ENCODE measurements around the gene MYADML2. TPM values are rescaled to one million over a fixed set of nuclear protein-coding genes. Genes with fewer than 3 reads are reported as not detected.

Gene MYADML2
- total RNA-seq, 1 experiment from 2014 or later: 0.22 TPM

DNA sequence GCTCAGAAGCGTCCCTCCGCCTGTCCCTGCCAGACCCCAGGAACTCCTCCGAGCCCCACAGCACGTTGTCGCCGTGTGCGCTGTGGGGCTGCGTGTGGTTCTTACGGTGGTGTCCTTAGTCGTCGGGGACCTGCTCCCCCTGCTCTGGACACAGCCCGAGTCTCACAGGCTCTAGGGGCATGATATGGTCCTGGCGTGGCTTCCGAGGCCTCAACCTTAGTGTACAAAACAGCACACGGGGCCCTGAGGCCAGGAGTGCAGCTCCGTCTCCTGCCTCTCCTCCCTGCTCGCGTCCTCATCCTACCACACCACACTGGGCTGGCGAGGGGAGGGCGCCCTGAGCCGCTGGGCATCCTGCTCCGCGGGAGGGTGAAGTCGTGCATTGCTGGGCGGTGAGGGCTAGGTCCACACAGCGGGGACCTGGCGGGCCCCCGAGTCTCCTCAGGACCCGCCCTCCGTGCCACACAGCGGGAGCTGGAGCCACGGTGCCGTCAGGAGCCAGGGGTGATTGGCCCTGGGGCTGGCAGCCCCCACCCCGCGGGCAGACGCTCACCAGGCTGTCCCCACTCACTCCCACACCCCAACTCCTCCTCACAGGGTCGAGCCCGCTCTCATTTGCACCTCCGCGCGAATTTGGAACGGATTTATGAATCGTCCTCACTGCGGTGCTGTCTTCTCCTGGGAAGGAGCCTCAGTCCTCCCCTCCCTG is 18.3 kb downstream of the MYADML2 start:
- Histone ChIP-seq H3K18ac (ENCODE audit: insufficient read length, low read depth, low read length) (no peak overlapping the region), H3K23me2 (ENCODE audit: insufficient read length, low read depth, low read length, poor library complexity, severe bottlenecking) (peaks cover 9% of the 10 kb centered on the region), H3K79me1 (ENCODE audit: insufficient read depth, low read depth, low read length, poor library complexity, severe bottlenecking) (peaks cover 2% of the 10 kb centered on the region), H2BK120ac (ENCODE audit: low read depth, low read length, poor library complexity, severe bottlenecking) (no peak overlapping the region), H3K27ac (ENCODE audit: insufficient read length, low read depth, low read length) (no peak overlapping the region), H3K9me3 (ENCODE audit: control insufficient read depth, low read depth, low read length) (no peaks in the 10 kb centered on the region), H4K8ac (replicated peaks; ENCODE audit: insufficient read length, low read depth, low read length) (no peak overlapping the region), H2BK5ac (ENCODE audit: insufficient read length, low read length) (no peak overlapping the region), H3K27me3 (ENCODE audit: insufficient read depth, low read length) (no peaks in the 10 kb centered on the region; the same call in 1 of the 2 replicates), H4K5ac (ENCODE audit: insufficient read length, low read depth, low read length) (no peak overlapping the region), H2BK12ac (ENCODE audit: insufficient read length, low read depth, low read length) (no peak overlapping the region), H2BK15ac (ENCODE audit: low read depth, low read length) (no peak overlapping the region), H3T11ph (ENCODE audit: low read length) (no peak overlapping the region), H2AFZ (ENCODE audit: low read length) (no peak overlapping the region), H4K91ac (ENCODE audit: insufficient read length, low read depth, low read length) (no peak overlapping the region), H4K20me1 (ENCODE audit: control insufficient read depth, insufficient read depth, insufficient read length) (no peaks in the 10 kb centered on the region), H3K79me2 (ENCODE audit: insufficient read depth, low read length) (peaks cover 16% of the 10 kb centered on the region; the same call in 1 of the 2 replicates), H3K4me2 (ENCODE audit: insufficient read depth, insufficient read length, low read length) (peak overlapping the region; percentile 64), H3K4ac (ENCODE audit: low read depth, low read length) (no peak overlapping the region), H2AK5ac (ENCODE audit: insufficient read length, low read length) (no peak overlapping the region), H3K9ac (ENCODE audit: extremely low read depth, insufficient read length, low read length) (no peak overlapping the region), H3K23ac (ENCODE audit: insufficient read length, low read depth, low read length) (no peak overlapping the region), H2BK20ac (ENCODE audit: low read depth, low read length, poor library complexity, severe bottlenecking) (no peak overlapping the region), H3K4me1 (ENCODE audit: insufficient read depth, low read length) (peaks cover 3% of the 10 kb centered on the region; the same call in 1 of the 2 replicates), H3K56ac (ENCODE audit: insufficient read length, low read depth, low read length) (no peak overlapping the region), H3K14ac (ENCODE audit: insufficient read depth, low read length) (no peak overlapping the region; the same call in 1 of the 2 replicates)
- H3K4me3 Mint-ChIP-seq: peak overlapping the region; percentile 60 to 77
- no peak overlapping the region for H3K27ac Mint-ChIP-seq
- peaks cover 24 to 29% of the 10 kb centered on the region in 2 experiments for H3K4me1 Mint-ChIP-seq
- TF ChIP-seq, protein P1, sequence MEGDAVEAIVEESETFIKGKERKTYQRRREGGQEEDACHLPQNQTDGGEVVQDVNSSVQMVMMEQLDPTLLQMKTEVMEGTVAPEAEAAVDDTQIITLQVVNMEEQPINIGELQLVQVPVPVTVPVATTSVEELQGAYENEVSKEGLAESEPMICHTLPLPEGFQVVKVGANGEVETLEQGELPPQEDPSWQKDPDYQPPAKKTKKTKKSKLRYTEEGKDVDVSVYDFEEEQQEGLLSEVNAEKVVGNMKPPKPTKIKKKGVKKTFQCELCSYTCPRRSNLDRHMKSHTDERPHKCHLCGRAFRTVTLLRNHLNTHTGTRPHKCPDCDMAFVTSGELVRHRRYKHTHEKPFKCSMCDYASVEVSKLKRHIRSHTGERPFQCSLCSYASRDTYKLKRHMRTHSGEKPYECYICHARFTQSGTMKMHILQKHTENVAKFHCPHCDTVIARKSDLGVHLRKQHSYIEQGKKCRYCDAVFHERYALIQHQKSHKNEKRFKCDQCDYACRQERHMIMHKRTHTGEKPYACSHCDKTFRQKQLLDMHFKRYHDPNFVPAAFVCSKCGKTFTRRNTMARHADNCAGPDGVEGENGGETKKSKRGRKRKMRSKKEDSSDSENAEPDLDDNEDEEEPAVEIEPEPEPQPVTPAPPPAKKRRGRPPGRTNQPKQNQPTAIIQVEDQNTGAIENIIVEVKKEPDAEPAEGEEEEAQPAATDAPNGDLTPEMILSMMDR (conservative IDR thresholded peaks at IDR 0.05): no peak
- no peaks in the 10 kb centered on the region for H3K9me3 Mint-ChIP-seq
- no CpG with 5 or more reads among the region's 44 CpGs for WGBS (ENCODE audit: extremely low coverage, insufficient read length, low lambda C conversion rate)
- no peak for DNase-seq
- peaks cover 20% of the 10 kb centered on the region for H3K27me3 Mint-ChIP-seq (ENCODE audit: low read depth)
- H3K36me3 Mint-ChIP-seq (ENCODE audit: insufficient read depth in 1 of 3, low read depth in 3 of 3): peaks cover 0 to 10% (median 10%) of the 10 kb centered on the region in 3 experiments; a peak in 4 of 7 replicates

All from H9 (cell line).